GM15510 (cell line): ENCODE results near the gene PDIA3.

Experiments used
- POLR2A ChIP-seq: IDR thresholded peaks from 3 replicates; pipeline ENCODE4 v1.6.1; 2011; ENCODE audit warnings: borderline replicate concordance; ENCODE audit not compliant: insufficient read length; ENCODE audit errors: extremely low read depth

Gene PDIA3

DNA sequence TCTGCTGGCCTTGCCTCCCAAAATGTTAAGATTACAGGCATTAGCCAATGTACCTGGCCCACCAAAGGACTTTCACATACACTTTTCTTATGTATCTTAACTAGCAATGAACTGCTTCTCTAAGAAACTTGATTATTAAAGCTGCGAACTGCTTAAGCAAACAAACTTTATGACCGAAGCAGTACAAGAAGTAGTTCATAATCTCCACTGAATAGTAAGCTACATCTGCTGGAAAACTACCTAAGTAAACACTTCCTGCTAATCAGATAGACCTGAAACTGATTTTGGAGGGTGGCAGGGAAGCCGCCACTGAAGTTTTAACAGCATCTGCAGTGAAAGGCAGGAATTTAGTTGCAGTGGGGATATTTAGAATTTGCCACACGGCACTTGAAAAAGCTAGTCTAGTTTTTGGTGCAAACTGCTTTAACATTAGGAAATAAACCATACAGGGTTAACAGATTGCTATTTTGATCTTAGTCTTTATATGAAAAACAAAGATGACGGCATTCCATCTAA lies 62.3 kb downstream of the PDIA3 start:
- no peak for TF ChIP-seq POLR2A

DNA sequence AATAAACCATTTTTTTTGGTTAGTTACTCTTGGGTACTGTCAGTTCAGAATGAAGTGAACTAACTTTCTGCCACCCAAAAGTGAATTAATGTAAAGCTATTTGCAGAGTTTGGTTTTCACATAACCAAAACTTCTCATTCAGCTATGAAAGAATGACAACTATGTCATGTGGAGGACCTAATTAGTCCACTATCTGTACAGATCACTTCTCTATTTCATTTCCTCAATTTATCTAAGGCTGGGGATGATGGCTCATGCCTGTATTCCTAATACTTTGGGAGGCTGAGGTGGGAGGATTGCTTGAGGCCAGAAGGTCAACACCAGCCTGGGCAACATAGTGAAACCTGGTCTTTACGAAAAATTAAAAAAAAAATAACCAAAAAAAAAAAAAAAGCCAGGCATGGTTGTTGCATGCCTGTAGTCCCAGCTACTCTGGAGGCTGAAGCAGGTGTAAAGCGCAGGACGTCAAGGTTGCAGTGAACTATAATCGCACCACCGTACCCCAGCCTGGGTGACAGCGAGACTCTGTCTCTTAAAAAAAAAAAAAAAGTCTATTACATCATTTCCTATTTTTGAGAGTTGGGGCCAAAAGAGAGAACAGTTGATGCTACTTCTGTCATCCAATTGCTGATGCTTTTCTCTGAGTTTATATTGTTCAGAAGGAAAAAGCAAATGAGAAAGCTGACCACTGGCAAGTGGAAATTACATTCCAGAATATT lies 62.9 kb downstream of the PDIA3 start:
- TF ChIP-seq POLR2A = no peak

DNA sequence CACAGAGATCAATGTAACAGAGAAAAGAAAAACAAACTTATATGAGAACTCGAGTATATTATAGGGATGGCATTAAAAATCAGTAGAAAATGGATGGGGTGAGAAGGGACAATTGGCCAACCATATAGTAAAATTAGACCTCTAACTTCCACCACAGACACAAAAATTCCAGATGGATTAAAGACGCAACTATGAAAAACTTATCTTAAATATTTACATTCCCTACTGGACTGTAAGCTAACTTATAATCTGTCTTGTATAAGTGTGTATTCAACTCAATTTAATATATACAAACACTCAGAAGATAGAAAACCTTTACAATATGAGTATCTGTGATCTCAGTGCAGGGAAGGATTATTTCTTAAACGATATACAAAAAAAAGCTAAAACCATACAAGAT lies 75.3 kb downstream of the PDIA3 start:
- TF ChIP-seq POLR2A = no peak
